Hepatocyte (in vitro differentiated cells): ENCODE measurements around the gene PPFIA2. TPM values are rescaled to one million over a fixed set of nuclear protein-coding genes. Genes with fewer than 3 reads are reported as not detected.
A peak's percentile ranks its signal among the peaks of the same experiment; 100 is the strongest.
"Not testable (repeated sequence)": the region's sequence is repeated elsewhere in the genome, so short reads cannot be mapped to it uniquely, and the experiment has no call there.

ENCODE experiments used
- DNase-seq: peaks from one replicate; pipeline ENCODE4 v3.0.0-alpha.2; 2016; ENCODE audit warnings: low spot score
- H2AFZ ChIP-seq: fragments of 200-600 bp; sonication (generic); 2 replicates; pipeline ENCODE4 v1.6.0; 2016; ENCODE audit warnings: antibody characterized with exemption, mild to moderate bottlenecking
- H3K27ac ChIP-seq: fragments of 200-600 bp; sonication (generic); 2 replicates; pipeline ENCODE4 v1.5.1; 2016; ENCODE audit warnings: mild to moderate bottlenecking
- H3K27me3 ChIP-seq: fragments of 200-600 bp; sonication (generic); 2 replicates; pipeline ENCODE4 v1.6.1; 2016
- H3K36me3 ChIP-seq: fragments of 200-600 bp; sonication (generic); replicated peaks from 2 replicates; pipeline ENCODE4 v1.5.1; 2016; ENCODE audit warnings: low read depth; ENCODE audit not compliant: insufficient read depth
- H3K4me1 ChIP-seq: fragments of 200-600 bp; sonication (generic); 2 replicates; pipeline ENCODE4 v1.5.1; 2016; ENCODE audit warnings: mild to moderate bottlenecking, moderate library complexity; ENCODE audit not compliant: insufficient read depth
- H3K4me2 ChIP-seq: fragments of 200-600 bp; sonication (generic); 2 replicates; pipeline ENCODE4 v1.6.0; 2016
- H3K4me3 ChIP-seq: fragments of 200-600 bp; sonication (generic); 2 replicates; pipeline ENCODE4 v1.5.1; 2016; ENCODE audit warnings: mild to moderate bottlenecking
- H3K79me2 ChIP-seq: fragments of 200-600 bp; sonication (generic); 2 replicates; pipeline ENCODE4 v1.6.0; 2017; ENCODE audit warnings: mild to moderate bottlenecking
- H3K9me2 ChIP-seq: fragments of 200-600 bp; sonication (generic); replicated peaks from 2 replicates; pipeline ENCODE4 v1.6.0; 2017; ENCODE audit warnings: mild to moderate bottlenecking; ENCODE audit not compliant: insufficient read depth
- H3K9me3 ChIP-seq: fragments of 200-600 bp; sonication (generic); 2 replicates; pipeline ENCODE4 v1.5.1; 2016; ENCODE audit warnings: low read depth, mild to moderate bottlenecking
- H4K20me1 ChIP-seq: fragments of 200-600 bp; sonication (generic); 2 replicates; pipeline ENCODE4 v1.6.0; 2016; ENCODE audit warnings: mild to moderate bottlenecking; ENCODE audit not compliant: insufficient read depth, poor library complexity, severe bottlenecking
- CTCF ChIP-seq: fragments of 200-600 bp; sonication (generic); IDR thresholded peaks from 2 replicates; pipeline ENCODE4 v1.5.1; 2016; ENCODE audit warnings: antibody characterized with exemption, mild to moderate bottlenecking; ENCODE audit not compliant: poor library complexity
- EZH2 ChIP-seq: fragments of 200-600 bp; sonication (generic); IDR thresholded peaks from 2 replicates; pipeline ENCODE4 v1.6.1; 2016; ENCODE audit warnings: antibody characterized with exemption, mild to moderate bottlenecking, borderline replicate concordance
- EZH2phosphoT487 ChIP-seq: fragments of 200-600 bp; sonication (generic); IDR thresholded peaks from one replicate; pipeline ENCODE4 v1.6.1; 2018; ENCODE audit warnings: antibody characterized with exemption, mild to moderate bottlenecking, low read depth, moderate library complexity; ENCODE audit not compliant: unreplicated experiment, severe bottlenecking
- WGBS: methylation state at CpG from one replicate; pipeline ENCODE4 v1.1.6; 2016; ENCODE audit warnings: low lambda C conversion rate; ENCODE audit errors: missing lambda C conversion rate; 5-methylcytosine and 5-hydroxymethylcytosine counted together
- polyA plus RNA-seq: library from polyadenylated mRNA; unstranded; fragments of >200 nt; fragmentation: Nextera tagmentation; extraction: Ambion mirVana; gene quantifications from 2 replicates; pipeline ENCODE4 v1.2.1, GENCODE V29; 2016
- total RNA-seq: library from RNA; depleted of rRNA; stranded (reverse); fragments of >200 nt; gene quantifications from 2 replicates; pipeline ENCODE4 v1.2.3, GENCODE V29; 2014

Gene PPFIA2
- total and polyA plus RNA-seq, 2 experiments from 2014 or later = 1.2 TPM; not detected in 1

- no peaks in the 10 kb centered on the region for H4K20me1 ChIP-seq
- 60% methylated on average over 7 of the region's 7 CpGs for WGBS
- no peaks in the 10 kb centered on the region for H3K4me1 ChIP-seq
- H3K79me2 ChIP-seq = no peaks in the 10 kb centered on the region
- no peaks in the 10 kb centered on the region for H3K27me3 ChIP-seq
- TF ChIP-seq CTCF (no peak), EZH2 (no peak), EZH2phosphoT487 (no peak)
- no peaks in the 10 kb centered on the region for H3K9me2 ChIP-seq
- peak overlapping the region; percentile 19 for H3K4me2 ChIP-seq
- no peak overlapping the region for H3K4me3 ChIP-seq
- DNase-seq = no peak
- no peaks in the 10 kb centered on the region for H3K36me3 ChIP-seq
- no peak overlapping the region for H2AFZ ChIP-seq
- H3K9me3 ChIP-seq = no peaks in the 10 kb centered on the region
- no peak overlapping the region for H3K27ac ChIP-seq
These were observed 161.1 kb downstream of the PPFIA2 start for GRCh38 chr12:81597928-81598604.

- no peaks in the 10 kb centered on the region for H3K27me3 ChIP-seq
- 62% methylated on average over 1 of the region's 1 CpG for WGBS
These were observed 162.6 kb downstream of the PPFIA2 start for GRCh38 chr12:81596558-81596957.

GRCh38 chr12:81591256-81591655, 167.9 kb downstream of the PPFIA2 start:
- Histone ChIP-seq H3K36me3 (no peaks in the 10 kb centered on the region), H3K4me1 (no peaks in the 10 kb centered on the region), H3K4me2 (no peak overlapping the region), H3K27me3 (no peaks in the 10 kb centered on the region), H3K9me3 (no peaks in the 10 kb centered on the region), H3K27ac (no peak overlapping the region), H3K9me2 (no peaks in the 10 kb centered on the region), H4K20me1 (no peaks in the 10 kb centered on the region), H3K79me2 (no peaks in the 10 kb centered on the region), H3K4me3 (no peak overlapping the region), H2AFZ (no peak overlapping the region)
- WGBS = 69% methylated on average over 4 of the region's 4 CpGs
- TF ChIP-seq EZH2 = no peak
- no peak for TF ChIP-seq CTCF
- TF ChIP-seq EZH2phosphoT487 = no peak
- no peak for DNase-seq

More at GRCh38 chr12:81596558-81596957, 162.6 kb downstream of the PPFIA2 start:
- Histone ChIP-seq H3K36me3 (no peaks in the 10 kb centered on the region), H3K4me3 (no peak overlapping the region), H4K20me1 (no peaks in the 10 kb centered on the region), H2AFZ (no peak overlapping the region), H3K27ac (no peak overlapping the region), H3K4me2 (no peak overlapping the region), H3K4me1 (no peaks in the 10 kb centered on the region), H3K9me3 (no peaks in the 10 kb centered on the region), H3K79me2 (no peaks in the 10 kb centered on the region), H3K9me2 (no peaks in the 10 kb centered on the region)
- no peak for DNase-seq
- no peak for TF ChIP-seq EZH2
- TF ChIP-seq EZH2phosphoT487 = no peak
- TF ChIP-seq CTCF = no peak

GRCh38 chr12:81590703-81591102, 168.4 kb downstream of the PPFIA2 start:
- H3K4me1 ChIP-seq, DNase-seq, H3K79me2 ChIP-seq, H3K9me3 ChIP-seq, H4K20me1 ChIP-seq, H3K4me2 ChIP-seq, H3K36me3 ChIP-seq, H3K4me3 ChIP-seq, H3K9me2 ChIP-seq, H3K27ac ChIP-seq, H2AFZ ChIP-seq, H3K27me3 ChIP-seq: not testable (repeated sequence)
- 83% methylated on average over 2 of the region's 2 CpGs for WGBS
